Esophagus muscularis mucosa (tissue), 4 donors: Measurements from ENCODE around the gene AP1M1. TPM values are rescaled to one million over a fixed set of nuclear protein-coding genes. Genes with fewer than 3 reads are reported as not detected.
A peak's percentile ranks its signal among the peaks of the same experiment; 100 is the strongest.

Experiments
- DNase-seq: peaks from one replicate; pipeline ENCODE4 v3.0.0-alpha.2; 2017; ENCODE audit errors: extremely low spot score
- H3K27ac ChIP-seq, 4 donors: fragments of 200-600 bp; sonication (generic); replicated peaks in 1 of 4; 1 replicate in 3 of 4; 2 replicates in 1 of 4; pipeline ENCODE4 v1.5.1; 2016 to 2019; ENCODE audit warnings: mild to moderate bottlenecking in 1 of 4
- H3K27me3 ChIP-seq, 4 donors: fragments of 200-600 bp; sonication (generic); one replicate each; pipeline versions ENCODE4 v1.5.1 to v1.6.0; 2016 to 2019
- H3K36me3 ChIP-seq, 4 donors: fragments of 200-600 bp; sonication (generic); one replicate each; pipeline ENCODE4 v1.5.1; 2016 to 2019
- H3K4me1 ChIP-seq, 4 donors: fragments of 200-600 bp; sonication (generic); one replicate each; pipeline ENCODE4 v1.5.1; 2016 to 2019
- H3K4me3 ChIP-seq, 4 donors: fragments of 200-600 bp; sonication (generic); 1 replicate in 2 of 4; 2 replicates in 2 of 4; pipeline ENCODE4 v1.5.1; 2016 to 2019; ENCODE audit warnings: mild to moderate bottlenecking in 4 of 4, moderate library complexity in 1 of 4
- H3K9me3 ChIP-seq, 4 donors: fragments of 200-600 bp; sonication (generic); 1 replicate in 3 of 4; 2 replicates in 1 of 4; pipeline ENCODE4 v1.5.1; 2016 to 2019
- EP300 ChIP-seq: sonication (generic); formaldehyde crosslinking; IDR thresholded peaks from one replicate; pipeline ENCODE4 v1.6.1; 2017; ENCODE audit warnings: antibody characterized with exemption
- POLR2A ChIP-seq: fragments of 450-650 bp; IDR thresholded peaks from one replicate; pipeline ENCODE4 v1.6.1; 2017; ENCODE audit warnings: antibody characterized with exemption, moderate library complexity, mild to moderate bottlenecking, low read depth
- POLR2AphosphoS5 ChIP-seq, 2 donors: sonication (generic); formaldehyde crosslinking; IDR thresholded peaks; one replicate each; pipeline ENCODE4 v1.6.1; 2017; ENCODE audit warnings: antibody characterized with exemption in 2 of 2
- WGBS: methylation state at CpG from one replicate; pipeline ENCODE4 v1.1.5; 2018; 5-methylcytosine and 5-hydroxymethylcytosine counted together
- intact Hi-C: fragments of 100-400 bp; cut with DNase I; formaldehyde crosslinking; loops from one replicate; pipeline ENCODE4 v1.15.1; 2023
- total RNA-seq, 4 donors: library from RNA; depleted of rRNA; stranded (reverse); fragments of >200 nt; gene quantifications; one replicate each; pipeline versions ENCODE4 v1.1.0 to v1.2.1, GENCODE V29; 2016
- TF ChIP-seq, protein P1 (sequence below), 3 experiments: fragments of 200-600 bp in 2 of 3; fragments of 450-650 bp in 1 of 3; sonication (generic) in 2 of 3; IDR thresholded peaks; one replicate each; pipeline ENCODE4 v1.5.1; 2017 to 2019; ENCODE audit warnings: antibody characterized with exemption in 3 of 3, mild to moderate bottlenecking in 2 of 3, moderate library complexity in 1 of 3

Gene AP1M1
- total RNA-seq, 4 donors from 2014 or later = 63.1 to 115 (median 98.6) TPM

GRCh38 chr19:16190736-16191135 is 7.0 kb upstream of the AP1M1 start:
- H3K4me1 ChIP-seq = peaks cover 12 to 39% (median 32%) of the 10 kb centered on the region in 4 donors
- no peak overlapping the region for H3K27ac ChIP-seq
- H3K36me3 ChIP-seq = peaks cover 27 to 71% (median 60%) of the 10 kb centered on the region in 4 donors
- no peak for DNase-seq
- 88% methylated on average over 8 of the region's 10 CpGs for WGBS
- intact Hi-C loops = no loop called here
- H3K27me3 ChIP-seq = no peaks in the 10 kb centered on the region
- TF ChIP-seq, protein P1, sequence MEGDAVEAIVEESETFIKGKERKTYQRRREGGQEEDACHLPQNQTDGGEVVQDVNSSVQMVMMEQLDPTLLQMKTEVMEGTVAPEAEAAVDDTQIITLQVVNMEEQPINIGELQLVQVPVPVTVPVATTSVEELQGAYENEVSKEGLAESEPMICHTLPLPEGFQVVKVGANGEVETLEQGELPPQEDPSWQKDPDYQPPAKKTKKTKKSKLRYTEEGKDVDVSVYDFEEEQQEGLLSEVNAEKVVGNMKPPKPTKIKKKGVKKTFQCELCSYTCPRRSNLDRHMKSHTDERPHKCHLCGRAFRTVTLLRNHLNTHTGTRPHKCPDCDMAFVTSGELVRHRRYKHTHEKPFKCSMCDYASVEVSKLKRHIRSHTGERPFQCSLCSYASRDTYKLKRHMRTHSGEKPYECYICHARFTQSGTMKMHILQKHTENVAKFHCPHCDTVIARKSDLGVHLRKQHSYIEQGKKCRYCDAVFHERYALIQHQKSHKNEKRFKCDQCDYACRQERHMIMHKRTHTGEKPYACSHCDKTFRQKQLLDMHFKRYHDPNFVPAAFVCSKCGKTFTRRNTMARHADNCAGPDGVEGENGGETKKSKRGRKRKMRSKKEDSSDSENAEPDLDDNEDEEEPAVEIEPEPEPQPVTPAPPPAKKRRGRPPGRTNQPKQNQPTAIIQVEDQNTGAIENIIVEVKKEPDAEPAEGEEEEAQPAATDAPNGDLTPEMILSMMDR (IDR thresholded peaks at IDR 0.05) = no peak
- TF ChIP-seq POLR2AphosphoS5 (IDR thresholded peaks at IDR 0.05) = no peak
- TF ChIP-seq POLR2A = no peak
- no peak for TF ChIP-seq EP300
- no peaks in the 10 kb centered on the region for H3K9me3 ChIP-seq
- H3K4me3 ChIP-seq = no peak overlapping the region

DNA sequence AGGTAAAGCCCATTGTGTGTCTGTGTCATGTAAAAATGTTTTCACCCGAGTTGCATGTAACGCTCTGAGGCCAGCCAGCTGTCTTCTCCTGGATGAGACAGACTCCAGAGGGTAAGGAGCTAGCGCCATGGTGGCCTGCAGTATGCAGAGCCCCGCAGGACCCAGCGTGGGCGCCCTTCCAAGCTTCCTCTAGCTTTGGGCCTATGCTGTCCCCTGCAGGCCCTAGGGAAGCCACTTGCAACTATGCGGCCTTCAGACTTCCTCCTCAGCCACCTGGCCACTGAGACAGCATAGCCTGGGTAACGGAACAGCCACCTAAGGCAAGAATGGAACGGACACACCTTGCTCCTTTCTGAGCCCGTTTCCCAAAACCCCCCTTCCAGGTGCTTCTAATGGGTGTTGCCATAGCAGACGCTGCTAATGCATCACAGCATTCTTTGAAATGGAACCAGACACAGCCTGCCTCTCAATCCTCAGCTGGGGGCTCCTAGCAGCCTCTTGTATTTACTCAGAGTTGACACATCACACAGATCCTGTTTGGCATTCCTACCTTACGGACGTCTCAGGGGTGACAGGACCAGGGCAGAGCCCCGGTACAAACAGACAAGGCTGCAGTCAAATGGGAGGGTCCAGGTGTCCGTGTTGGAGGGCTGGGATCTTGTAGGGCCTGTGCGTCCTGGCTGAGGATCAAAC is 6.3 kb upstream of the AP1M1 start:
- Histone ChIP-seq H3K36me3 (peaks cover 27 to 71% (median 60%) of the 10 kb centered on the region in 4 donors), H3K27me3 (no peaks in the 10 kb centered on the region), H3K4me1 (peaks cover 7 to 32% (median 26%) of the 10 kb centered on the region in 4 donors), H3K27ac (no peak overlapping the region), H3K4me3 (no peak overlapping the region), H3K9me3 (no peaks in the 10 kb centered on the region)
- 72% methylated on average over 9 of the region's 16 CpGs for WGBS
- DNase-seq = no peak
- TF ChIP-seq POLR2A = no peak
- no peak for TF ChIP-seq POLR2AphosphoS5 (IDR thresholded peaks at IDR 0.05)
- TF ChIP-seq, protein P1 (IDR thresholded peaks at IDR 0.05) = no peak
- TF ChIP-seq EP300 = no peak
- intact Hi-C loops = no loop called here

DNA sequence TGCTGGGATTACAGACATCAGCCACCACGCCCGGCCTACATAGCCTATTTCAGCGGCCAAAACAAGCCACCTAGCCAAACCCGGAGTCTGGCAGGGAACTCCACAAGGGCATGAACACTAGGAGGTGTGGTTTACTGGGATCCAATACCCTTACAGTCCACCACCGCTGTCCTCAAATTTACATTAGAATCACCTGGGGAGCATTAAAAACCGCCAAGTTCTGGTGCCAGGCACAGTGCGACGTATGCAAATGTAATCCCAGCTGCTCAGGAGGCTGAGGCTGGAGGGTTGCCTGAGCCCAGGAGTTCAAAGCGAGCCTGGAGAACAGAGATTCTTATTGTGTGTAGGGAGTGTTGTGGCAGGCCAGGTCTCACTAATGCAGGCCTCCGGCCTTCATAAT is 4.2 kb upstream of the AP1M1 start:
- no peaks in the 10 kb centered on the region for H3K27me3 ChIP-seq
- TF ChIP-seq, protein P1 (IDR thresholded peaks at IDR 0.05) = no peak
- H3K4me1 ChIP-seq = peaks cover 5 to 23% (median 15%) of the 10 kb centered on the region in 4 donors
- intact Hi-C loops = no loop called here
- H3K36me3 ChIP-seq = peaks cover 27 to 50% (median 44%) of the 10 kb centered on the region in 4 donors
- H3K27ac ChIP-seq = no peak overlapping the region
- H3K4me3 ChIP-seq = no peak overlapping the region
- no peak for DNase-seq
- WGBS = 84% methylated on average over 6 of the region's 10 CpGs
- H3K9me3 ChIP-seq = no peaks in the 10 kb centered on the region

DNA sequence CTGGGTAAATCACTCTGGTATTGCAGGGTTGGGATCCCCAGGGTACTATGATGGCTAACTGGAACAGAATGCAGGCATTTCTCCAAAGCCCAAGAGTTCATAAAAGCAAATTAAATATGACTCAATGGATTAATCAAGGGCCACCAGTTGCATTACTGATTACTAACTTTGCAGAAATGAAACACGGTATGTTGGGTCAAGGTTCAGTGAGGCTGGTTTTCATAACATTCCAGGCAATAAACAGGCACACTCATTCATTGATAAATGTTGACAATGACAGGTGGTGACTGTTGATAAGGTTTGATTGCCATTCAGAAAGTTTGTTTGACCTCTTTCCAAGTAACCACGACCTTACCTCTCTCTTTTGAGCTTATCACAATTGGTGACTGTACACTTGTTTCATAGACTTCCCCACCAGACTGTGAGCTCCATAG is 506 bp upstream of the AP1M1 start:
- intact Hi-C loops = no loop called here
- Histone ChIP-seq H3K27ac (peak overlapping the region; percentile 81 to 91 (median 86)), H3K4me1 (peaks cover 20 to 40% (median 37%) of the 10 kb centered on the region in 4 donors), H3K9me3 (no peaks in the 10 kb centered on the region), H3K27me3 (no peaks in the 10 kb centered on the region), H3K36me3 (peaks cover 11 to 39% (median 27%) of the 10 kb centered on the region in 4 donors), H3K4me3 (peak overlapping the region; percentile 83 to 98 (median 88))
- no peak for TF ChIP-seq POLR2A
- no peak for TF ChIP-seq POLR2AphosphoS5 (IDR thresholded peaks at IDR 0.05)
- TF ChIP-seq, protein P1 (IDR thresholded peaks at IDR 0.05) = no peak
- TF ChIP-seq EP300 = no peak
- no peak for DNase-seq
- 36% methylated on average over 2 of the region's 2 CpGs for WGBS

GRCh38 chr19:16198370-16198651 is 600 bp downstream of the AP1M1 start:
- Histone ChIP-seq H3K36me3 (peaks cover 11 to 39% (median 30%) of the 10 kb centered on the region in 4 donors), H3K27ac (peak overlapping the region; percentile 81 to 91 (median 86)), H3K4me1 (peaks cover 20 to 44% (median 39%) of the 10 kb centered on the region in 4 donors), H3K4me3 (peak overlapping the region; percentile 83 to 98 (median 88)), H3K27me3 (no peaks in the 10 kb centered on the region), H3K9me3 (no peaks in the 10 kb centered on the region)
- TF ChIP-seq EP300 (no peak), POLR2A (no peak)
- DNase-seq = no peak
- intact Hi-C loops = no loop called here
- 3% methylated on average over 5 of the region's 18 CpGs for whole genome bisulfite sequencing
